GM12878 (cell line): Measurements from ENCODE around the gene ACTR5. TPM values are rescaled to one million over a fixed set of nuclear protein-coding genes. Genes with fewer than 3 reads are reported as not detected.
A peak's percentile ranks its signal among the peaks of the same experiment; 100 is the strongest.

Experiments
- ASH2L ChIP-seq: fragments of 300-600, 200-600 bp; sonication (generic); IDR thresholded peaks from 2 replicates; pipeline ENCODE4 v1.6.1; 2017; ENCODE audit warnings: low read depth, mild to moderate bottlenecking, borderline replicate concordance
- EP300 ChIP-seq, 2 experiments: fragments of 150-350 bp in 1 of 2; IDR thresholded peaks; 2 replicates each; pipeline ENCODE4 v1.6.1; 2011 to 2012; ENCODE audit warnings: low read depth in 2 of 2, low read length in 2 of 2, borderline replicate concordance in 1 of 2, improper control_type of control experiment in 1 of 2, inconsistent platforms in 1 of 2; ENCODE audit not compliant: control insufficient read depth in 1 of 2
- FOXK2 ChIP-seq: fragments of 450-650 bp; IDR thresholded peaks from 2 replicates; pipeline ENCODE4 v1.6.1; 2017; ENCODE audit warnings: mild to moderate bottlenecking, moderate library complexity
- FOXM1 ChIP-seq: IDR thresholded peaks from 2 replicates; pipeline ENCODE4 v1.6.1; 2012; ENCODE audit warnings: low read depth, mild to moderate bottlenecking, inconsistent platforms, low read length, moderate library complexity
- HDAC6 ChIP-seq: fragments of 200-600 bp; sonication (generic); IDR thresholded peaks from one replicate; pipeline ENCODE4 v1.8.0; 2017; ENCODE audit warnings: antibody characterized with exemption; ENCODE audit not compliant: unreplicated experiment
- JUNB ChIP-seq: IDR thresholded peaks from 2 replicates; pipeline ENCODE4 v1.6.1; 2016; ENCODE audit warnings: antibody characterized with exemption, mild to moderate bottlenecking
- MEF2B ChIP-seq: fragments of 450-650 bp; IDR thresholded peaks from 2 replicates; pipeline ENCODE4 v1.6.1; 2018; ENCODE audit warnings: mild to moderate bottlenecking, moderate library complexity; ENCODE audit not compliant: partially characterized antibody, poor library complexity, severe bottlenecking
- POLR2AphosphoS5 ChIP-seq: IDR thresholded peaks from 2 replicates; pipeline ENCODE4 v1.6.1; 2011; ENCODE audit warnings: mild to moderate bottlenecking, low read length, inconsistent platforms
- RUNX3 ChIP-seq: IDR thresholded peaks from 2 replicates; pipeline ENCODE4 v1.6.1; 2012; ENCODE audit warnings: low read length, inconsistent platforms
- SIN3A ChIP-seq: IDR thresholded peaks from 2 replicates; pipeline ENCODE4 v1.6.1; 2012; ENCODE audit warnings: low read depth, low read length, improper control_type of control experiment
- ZNF217 ChIP-seq: fragments of 450-650 bp; IDR thresholded peaks from 2 replicates; pipeline ENCODE4 v1.6.1; 2017; ENCODE audit warnings: antibody characterized with exemption, mild to moderate bottlenecking
- ZNF384 ChIP-seq: IDR thresholded peaks from 2 replicates; pipeline ENCODE4 v1.6.1; 2012; ENCODE audit warnings: low read depth, mild to moderate bottlenecking, low read length, improper control_type of control experiment, borderline replicate concordance
- ZZZ3 ChIP-seq: IDR thresholded peaks from 2 replicates; pipeline ENCODE4 v1.6.1; 2011; ENCODE audit warnings: low read depth; ENCODE audit not compliant: control insufficient read depth, insufficient read length
- polyA plus RNA-seq, 11 experiments: library from polyadenylated mRNA; depleted of rRNA in 4 of 11; unstranded in 6 of 11; stranded (reverse) in 5 of 11; fragments of >200 nt; fragmentation: Nextera tagmentation in 4 of 11; fragmentation: Illumina TruSeq in 1 of 11; extraction: Ambion mirVana in 4 of 11; extraction: Trizol in 1 of 11; gene quantifications; 1 replicate in 1 of 11; 2 replicates in 10 of 11; pipeline versions ENCODE4 v1.2.1 to v1.2.3, GENCODE V29; 2011 to 2016; ENCODE audit warnings: inconsistent platforms in 2 of 11, missing spikeins in 2 of 11, low read depth in 1 of 11
- total RNA-seq, 4 experiments: library from RNA; depleted of rRNA in 3 of 4; stranded (reverse); fragments of >200 nt in 3 of 4; fragmentation: Illumina TruSeq in 1 of 4; extraction: Trizol in 1 of 4; gene quantifications; 2 replicates each; pipeline versions ENCODE4 v1.2.1 to v1.2.3, GENCODE V29; 2013 to 2021
- TF ChIP-seq, protein P1 (sequence below): IDR thresholded peaks from 2 replicates; pipeline ENCODE4 v1.6.1; 2012; ENCODE audit warnings: low read length, inconsistent platforms
- TF ChIP-seq, protein P2 (sequence below): fragments of 150-350 bp; IDR thresholded peaks from 2 replicates; pipeline ENCODE4 v1.6.1; 2014; ENCODE audit warnings: mild to moderate bottlenecking, low read depth, low read length
- TF ChIP-seq, protein P3 (sequence below): IDR thresholded peaks from 2 replicates; pipeline ENCODE4 v1.6.1; 2011; ENCODE audit warnings: borderline replicate concordance, low read depth, mild to moderate bottlenecking, moderate library complexity, mixed read lengths, low read length; ENCODE audit not compliant: insufficient read depth; ENCODE audit errors: extremely low read length
- TF ChIP-seq, protein P4 (sequence below): IDR thresholded peaks from 2 replicates; pipeline ENCODE4 v1.6.1; 2012; ENCODE audit warnings: low read depth, low read length, improper control_type of control experiment
- TF ChIP-seq, protein P5 (sequence below), 3 experiments: IDR thresholded peaks in 2 of 3; conservative IDR thresholded peaks in 1 of 3; 2 replicates each; pipeline ENCODE4 v1.5.1; 2011; ENCODE audit warnings: low read depth in 3 of 3, low read length in 3 of 3, mild to moderate bottlenecking in 3 of 3, control low read depth in 2 of 3, moderate library complexity in 2 of 3, inconsistent platforms in 1 of 3, mixed read lengths in 1 of 3; ENCODE audit not compliant: control insufficient read depth in 2 of 3, insufficient read depth in 1 of 3; ENCODE audit errors: extremely low read depth in 1 of 3
- TF ChIP-seq, protein P6 (sequence below): fragments of 450-650 bp; IDR thresholded peaks from 2 replicates; pipeline ENCODE4 v1.6.1; 2017; ENCODE audit warnings: mild to moderate bottlenecking, moderate library complexity

The ACTR5 gene
- total and polyA plus RNA-seq, 10 of the 15 experiments (the other 5 are each of a cell fraction or from before 2014, with no cell fraction given) = 0.52 to 14.7 (median 8.8) TPM

DNA sequence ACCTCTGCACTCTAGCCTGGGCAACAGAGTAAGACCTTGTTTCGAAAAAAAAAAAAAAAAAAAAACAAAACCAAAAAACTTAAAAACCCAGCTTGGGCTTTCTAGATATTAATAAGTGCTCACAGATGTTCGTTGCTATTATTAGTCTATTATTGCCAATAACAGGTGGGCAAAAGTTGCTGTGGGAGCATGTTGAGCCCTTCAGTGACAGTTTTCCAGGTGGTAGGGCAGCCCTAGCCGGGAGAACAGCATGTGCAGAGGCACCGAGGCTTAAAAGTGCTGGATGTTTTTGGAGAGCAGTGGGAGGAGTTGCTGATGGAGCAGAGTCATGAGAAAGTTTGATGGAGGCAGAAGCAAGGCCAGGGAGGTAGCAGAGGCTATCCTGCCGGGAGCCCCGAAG is 61.7 kb downstream of the ACTR5 start (continued):
- TF ChIP-seq EP300 (IDR thresholded peaks at IDR 0.05; ENCODE audit: borderline replicate concordance in 1 of 2, control insufficient read depth in 1 of 2, low read depth in 2 of 2, low read length in 2 of 2) (peak in 1 of 2 experiments; percentile 42; a peak in 1 of 4 replicates), JUNB (peak; percentile 67), POLR2AphosphoS5 (no peak; the same call in 1 of the 2 replicates), MEF2B (peak; percentile 15), ASH2L (no peak), FOXK2 (no peak), ZNF384 (peak; percentile 67), ZNF217 (no peak), FOXM1 (peak; percentile 77; the same call in 1 of the 2 replicates), RUNX3 (peak; percentile 71), ZZZ3 (no peak), HDAC6 (no peak), SIN3A (no peak)
- TF ChIP-seq, protein P1, sequence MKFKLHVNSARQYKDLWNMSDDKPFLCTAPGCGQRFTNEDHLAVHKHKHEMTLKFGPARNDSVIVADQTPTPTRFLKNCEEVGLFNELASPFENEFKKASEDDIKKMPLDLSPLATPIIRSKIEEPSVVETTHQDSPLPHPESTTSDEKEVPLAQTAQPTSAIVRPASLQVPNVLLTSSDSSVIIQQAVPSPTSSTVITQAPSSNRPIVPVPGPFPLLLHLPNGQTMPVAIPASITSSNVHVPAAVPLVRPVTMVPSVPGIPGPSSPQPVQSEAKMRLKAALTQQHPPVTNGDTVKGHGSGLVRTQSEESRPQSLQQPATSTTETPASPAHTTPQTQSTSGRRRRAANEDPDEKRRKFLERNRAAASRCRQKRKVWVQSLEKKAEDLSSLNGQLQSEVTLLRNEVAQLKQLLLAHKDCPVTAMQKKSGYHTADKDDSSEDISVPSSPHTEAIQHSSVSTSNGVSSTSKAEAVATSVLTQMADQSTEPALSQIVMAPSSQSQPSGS = no peak
- TF ChIP-seq, protein P2, sequence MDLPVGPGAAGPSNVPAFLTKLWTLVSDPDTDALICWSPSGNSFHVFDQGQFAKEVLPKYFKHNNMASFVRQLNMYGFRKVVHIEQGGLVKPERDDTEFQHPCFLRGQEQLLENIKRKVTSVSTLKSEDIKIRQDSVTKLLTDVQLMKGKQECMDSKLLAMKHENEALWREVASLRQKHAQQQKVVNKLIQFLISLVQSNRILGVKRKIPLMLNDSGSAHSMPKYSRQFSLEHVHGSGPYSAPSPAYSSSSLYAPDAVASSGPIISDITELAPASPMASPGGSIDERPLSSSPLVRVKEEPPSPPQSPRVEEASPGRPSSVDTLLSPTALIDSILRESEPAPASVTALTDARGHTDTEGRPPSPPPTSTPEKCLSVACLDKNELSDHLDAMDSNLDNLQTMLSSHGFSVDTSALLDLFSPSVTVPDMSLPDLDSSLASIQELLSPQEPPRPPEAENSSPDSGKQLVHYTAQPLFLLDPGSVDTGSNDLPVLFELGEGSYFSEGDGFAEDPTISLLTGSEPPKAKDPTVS = no peak
- TF ChIP-seq, protein P3, sequence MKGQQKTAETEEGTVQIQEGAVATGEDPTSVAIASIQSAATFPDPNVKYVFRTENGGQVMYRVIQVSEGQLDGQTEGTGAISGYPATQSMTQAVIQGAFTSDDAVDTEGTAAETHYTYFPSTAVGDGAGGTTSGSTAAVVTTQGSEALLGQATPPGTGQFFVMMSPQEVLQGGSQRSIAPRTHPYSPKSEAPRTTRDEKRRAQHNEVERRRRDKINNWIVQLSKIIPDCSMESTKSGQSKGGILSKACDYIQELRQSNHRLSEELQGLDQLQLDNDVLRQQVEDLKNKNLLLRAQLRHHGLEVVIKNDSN = no peak
- TF ChIP-seq, protein P4, sequence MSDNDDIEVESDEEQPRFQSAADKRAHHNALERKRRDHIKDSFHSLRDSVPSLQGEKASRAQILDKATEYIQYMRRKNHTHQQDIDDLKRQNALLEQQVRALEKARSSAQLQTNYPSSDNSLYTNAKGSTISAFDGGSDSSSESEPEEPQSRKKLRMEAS = no peak
- TF ChIP-seq, protein P5, sequence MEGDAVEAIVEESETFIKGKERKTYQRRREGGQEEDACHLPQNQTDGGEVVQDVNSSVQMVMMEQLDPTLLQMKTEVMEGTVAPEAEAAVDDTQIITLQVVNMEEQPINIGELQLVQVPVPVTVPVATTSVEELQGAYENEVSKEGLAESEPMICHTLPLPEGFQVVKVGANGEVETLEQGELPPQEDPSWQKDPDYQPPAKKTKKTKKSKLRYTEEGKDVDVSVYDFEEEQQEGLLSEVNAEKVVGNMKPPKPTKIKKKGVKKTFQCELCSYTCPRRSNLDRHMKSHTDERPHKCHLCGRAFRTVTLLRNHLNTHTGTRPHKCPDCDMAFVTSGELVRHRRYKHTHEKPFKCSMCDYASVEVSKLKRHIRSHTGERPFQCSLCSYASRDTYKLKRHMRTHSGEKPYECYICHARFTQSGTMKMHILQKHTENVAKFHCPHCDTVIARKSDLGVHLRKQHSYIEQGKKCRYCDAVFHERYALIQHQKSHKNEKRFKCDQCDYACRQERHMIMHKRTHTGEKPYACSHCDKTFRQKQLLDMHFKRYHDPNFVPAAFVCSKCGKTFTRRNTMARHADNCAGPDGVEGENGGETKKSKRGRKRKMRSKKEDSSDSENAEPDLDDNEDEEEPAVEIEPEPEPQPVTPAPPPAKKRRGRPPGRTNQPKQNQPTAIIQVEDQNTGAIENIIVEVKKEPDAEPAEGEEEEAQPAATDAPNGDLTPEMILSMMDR (IDR thresholded peaks at IDR 0.05 in 2 of 3, conservative IDR thresholded peaks at IDR 0.05 in 1 of 3; ENCODE audit: control insufficient read depth in 2 of 3, extremely low read depth in 1 of 3, insufficient read depth in 1 of 3, low read depth in 3 of 3, low read length in 3 of 3) = no peak
- TF ChIP-seq, protein P6, sequence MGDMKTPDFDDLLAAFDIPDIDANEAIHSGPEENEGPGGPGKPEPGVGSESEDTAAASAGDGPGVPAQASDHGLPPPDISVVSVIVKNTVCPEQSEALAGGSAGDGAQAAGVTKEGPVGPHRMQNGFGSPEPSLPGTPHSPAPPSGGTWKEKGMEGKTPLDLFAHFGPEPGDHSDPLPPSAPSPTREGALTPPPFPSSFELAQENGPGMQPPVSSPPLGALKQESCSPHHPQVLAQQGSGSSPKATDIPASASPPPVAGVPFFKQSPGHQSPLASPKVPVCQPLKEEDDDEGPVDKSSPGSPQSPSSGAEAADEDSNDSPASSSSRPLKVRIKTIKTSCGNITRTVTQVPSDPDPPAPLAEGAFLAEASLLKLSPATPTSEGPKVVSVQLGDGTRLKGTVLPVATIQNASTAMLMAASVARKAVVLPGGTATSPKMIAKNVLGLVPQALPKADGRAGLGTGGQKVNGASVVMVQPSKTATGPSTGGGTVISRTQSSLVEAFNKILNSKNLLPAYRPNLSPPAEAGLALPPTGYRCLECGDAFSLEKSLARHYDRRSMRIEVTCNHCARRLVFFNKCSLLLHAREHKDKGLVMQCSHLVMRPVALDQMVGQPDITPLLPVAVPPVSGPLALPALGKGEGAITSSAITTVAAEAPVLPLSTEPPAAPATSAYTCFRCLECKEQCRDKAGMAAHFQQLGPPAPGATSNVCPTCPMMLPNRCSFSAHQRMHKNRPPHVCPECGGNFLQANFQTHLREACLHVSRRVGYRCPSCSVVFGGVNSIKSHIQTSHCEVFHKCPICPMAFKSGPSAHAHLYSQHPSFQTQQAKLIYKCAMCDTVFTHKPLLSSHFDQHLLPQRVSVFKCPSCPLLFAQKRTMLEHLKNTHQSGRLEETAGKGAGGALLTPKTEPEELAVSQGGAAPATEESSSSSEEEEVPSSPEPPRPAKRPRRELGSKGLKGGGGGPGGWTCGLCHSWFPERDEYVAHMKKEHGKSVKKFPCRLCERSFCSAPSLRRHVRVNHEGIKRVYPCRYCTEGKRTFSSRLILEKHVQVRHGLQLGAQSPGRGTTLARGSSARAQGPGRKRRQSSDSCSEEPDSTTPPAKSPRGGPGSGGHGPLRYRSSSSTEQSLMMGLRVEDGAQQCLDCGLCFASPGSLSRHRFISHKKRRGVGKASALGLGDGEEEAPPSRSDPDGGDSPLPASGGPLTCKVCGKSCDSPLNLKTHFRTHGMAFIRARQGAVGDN = no peak
